Ecto neural progenitor cell (in vitro differentiated cells): ENCODE data around the gene VAV2.

ENCODE experiments used
- DNase-seq: peaks from one replicate; pipeline ENCODE4 v3.0.0-alpha.2; 2018; ENCODE audit warnings: low spot score

Gene VAV2

GRCh38 chr9:133780962-133781827 is 210.9 kb downstream of the VAV2 start:
- no peak for DNase-seq

DNA sequence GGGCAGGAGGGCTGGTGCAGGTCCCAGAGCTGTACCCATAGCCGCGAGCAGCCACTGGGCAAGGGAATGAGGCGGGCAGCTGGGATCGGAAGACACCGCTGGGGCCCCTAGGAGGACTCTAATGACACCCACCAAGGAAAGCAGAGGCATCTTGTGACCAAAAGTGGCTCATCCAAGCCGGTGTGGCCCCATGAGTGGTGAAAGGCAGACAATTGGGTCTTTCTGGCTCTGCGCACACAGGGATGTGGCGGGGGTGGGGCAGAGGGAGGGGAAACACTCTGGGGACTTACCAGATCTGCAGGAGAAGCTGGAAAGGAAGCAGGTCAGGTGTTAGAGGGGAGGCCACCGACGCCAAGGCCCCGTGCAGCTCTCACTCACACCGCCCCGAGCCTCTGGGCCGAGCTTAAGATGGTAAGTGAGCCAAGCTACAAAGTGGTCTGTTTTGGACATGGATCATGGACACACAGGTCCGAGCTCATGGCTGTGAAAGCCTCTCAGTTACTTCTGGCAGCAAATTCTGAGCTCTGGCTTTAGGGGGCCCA is 211.6 kb downstream of the VAV2 start:
- no peak for DNase-seq

GRCh38 chr9:133779516-133780403 is 212.4 kb downstream of the VAV2 start:
- no peak for DNase-seq

GRCh38 chr9:133779081-133779480 is 213.0 kb downstream of the VAV2 start:
- no peak for DNase-seq

DNA sequence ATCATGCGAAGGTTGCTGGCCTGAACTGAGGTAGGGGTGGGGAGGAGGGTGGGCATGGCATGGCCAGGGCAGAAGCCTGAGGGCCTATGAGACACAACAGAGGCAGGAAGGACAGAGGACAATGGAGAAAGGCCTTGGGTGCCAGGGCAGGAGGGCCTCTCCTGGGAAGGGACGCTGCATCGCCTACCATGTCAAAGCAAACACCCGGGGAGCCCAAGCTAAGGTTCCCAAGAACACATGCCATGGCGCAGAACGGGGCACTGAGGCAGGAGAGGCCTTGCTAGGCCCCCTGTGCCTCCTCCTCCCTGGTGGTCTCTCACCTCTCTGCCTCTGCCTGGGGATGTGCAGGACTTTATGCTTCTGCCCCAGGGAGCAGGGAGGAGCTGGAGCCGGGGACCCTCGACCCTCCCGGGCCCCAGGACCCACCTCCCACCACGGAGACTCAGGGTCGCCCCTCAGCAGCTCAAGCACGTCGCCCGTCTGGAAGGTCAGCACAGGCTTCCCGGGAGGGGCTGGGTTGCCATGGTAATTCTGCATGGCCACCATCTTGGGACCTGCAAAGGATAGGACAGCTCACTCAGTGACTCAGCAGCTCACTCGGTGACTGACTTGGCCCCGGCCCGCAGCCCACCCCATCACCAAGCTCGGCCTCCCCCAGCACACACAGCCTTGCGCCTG is 213.6 kb downstream of the VAV2 start:
- no peak for DNase-seq

GRCh38 chr9:133777871-133778270 is 214.3 kb downstream of the VAV2 start:
- no peak for DNase-seq

GRCh38 chr9:133777068-133777791 is 214.9 kb downstream of the VAV2 start:
- no peak for DNase-seq

GRCh38 chr9:133775951-133776905 is 215.9 kb downstream of the VAV2 start:
- no peak for DNase-seq

DNA sequence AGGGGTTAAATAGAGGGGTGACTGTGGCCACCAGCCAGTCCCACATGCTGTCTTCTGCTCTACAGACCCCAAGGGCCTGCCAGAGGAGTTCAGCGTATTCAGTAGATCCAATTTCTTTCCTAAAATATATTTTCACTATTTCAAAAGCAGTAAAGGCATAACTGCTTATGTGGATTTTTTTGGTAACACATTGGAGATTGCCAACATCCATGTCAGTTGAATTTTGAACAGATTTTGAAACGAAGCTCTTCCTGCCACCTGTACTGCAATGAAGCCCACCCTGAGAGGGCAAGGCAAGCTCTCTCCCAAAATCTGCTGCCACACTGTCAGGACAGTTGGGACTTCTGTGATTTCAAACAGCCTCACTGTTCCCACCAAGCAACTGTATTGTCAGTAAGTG is 216.8 kb downstream of the VAV2 start:
- no peak for DNase-seq

DNA sequence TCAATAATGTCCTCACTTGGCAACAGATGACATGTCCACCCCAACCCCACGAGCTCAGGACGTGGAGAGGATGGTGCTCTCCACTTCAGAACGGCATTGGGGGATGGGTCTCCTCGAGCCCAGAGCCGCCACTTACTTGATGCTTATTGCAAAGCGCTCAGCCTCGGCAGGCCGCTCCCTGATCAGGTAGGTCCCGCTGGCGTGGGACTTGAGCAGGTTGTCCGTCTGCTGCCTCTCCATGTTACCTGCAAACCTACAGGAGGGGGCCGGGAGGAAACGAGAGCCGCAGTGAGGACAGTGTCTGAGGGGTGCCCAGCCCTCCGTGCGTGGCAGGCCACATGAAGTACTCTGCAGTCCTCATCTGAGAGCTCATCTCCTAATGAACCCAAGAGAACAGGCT is 217.3 kb downstream of the VAV2 start:
- no peak for DNase-seq

DNA sequence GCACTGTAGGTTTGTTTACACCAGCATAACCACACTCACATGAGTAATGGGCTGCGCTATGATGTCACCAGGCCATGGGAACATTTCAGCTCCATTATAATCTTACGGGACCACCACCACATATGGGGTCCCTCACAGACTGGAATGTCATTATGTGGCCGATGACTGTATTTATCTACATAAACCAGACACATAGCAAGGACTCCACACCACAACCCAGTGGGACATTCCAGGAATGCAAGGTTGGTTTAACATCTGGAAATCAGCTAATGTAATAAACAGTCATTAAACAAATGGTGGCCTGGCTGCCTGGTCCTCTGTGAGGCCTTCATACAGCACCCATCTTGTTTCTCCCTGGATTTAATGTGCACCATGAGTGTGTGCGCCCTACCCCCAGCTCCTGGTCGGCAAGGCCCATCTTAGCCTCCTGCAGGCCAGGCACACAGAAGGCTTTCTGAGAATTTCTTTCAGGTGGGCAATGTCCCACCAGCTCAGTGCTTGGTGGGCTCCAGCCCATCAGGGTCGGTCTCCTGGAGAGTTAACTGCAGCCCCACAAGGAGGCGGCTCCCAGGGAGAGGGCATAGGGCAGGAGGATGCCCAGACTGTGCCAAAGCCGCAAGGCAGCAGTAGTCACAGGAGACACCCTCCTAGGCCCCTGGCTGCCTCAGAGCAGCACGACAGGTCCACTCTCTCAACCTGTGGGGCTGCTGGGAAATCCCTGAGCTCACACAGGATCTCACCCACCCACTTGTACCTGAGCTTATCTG is 218.1 kb downstream of the VAV2 start:
- no peak for DNase-seq

DNA sequence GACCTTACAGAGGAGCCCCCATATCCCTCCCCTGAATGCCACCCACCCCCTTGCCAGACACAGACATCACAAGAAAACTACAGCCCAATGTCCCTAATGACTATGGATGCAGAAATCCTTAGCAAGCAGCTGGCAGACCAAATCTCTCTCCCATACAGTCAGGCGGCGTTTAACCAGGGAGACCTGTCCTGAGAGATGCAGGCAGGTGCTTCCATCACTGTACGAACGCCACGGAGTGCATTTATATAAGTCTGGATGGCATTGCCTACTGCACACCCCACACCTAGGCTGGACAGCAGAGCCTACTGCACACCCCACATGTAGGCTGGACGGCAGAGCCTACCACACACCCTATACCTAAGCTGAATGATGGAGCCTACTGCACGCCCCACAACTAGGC is 219.5 kb downstream of the VAV2 start:
- no peak for DNase-seq

DNA sequence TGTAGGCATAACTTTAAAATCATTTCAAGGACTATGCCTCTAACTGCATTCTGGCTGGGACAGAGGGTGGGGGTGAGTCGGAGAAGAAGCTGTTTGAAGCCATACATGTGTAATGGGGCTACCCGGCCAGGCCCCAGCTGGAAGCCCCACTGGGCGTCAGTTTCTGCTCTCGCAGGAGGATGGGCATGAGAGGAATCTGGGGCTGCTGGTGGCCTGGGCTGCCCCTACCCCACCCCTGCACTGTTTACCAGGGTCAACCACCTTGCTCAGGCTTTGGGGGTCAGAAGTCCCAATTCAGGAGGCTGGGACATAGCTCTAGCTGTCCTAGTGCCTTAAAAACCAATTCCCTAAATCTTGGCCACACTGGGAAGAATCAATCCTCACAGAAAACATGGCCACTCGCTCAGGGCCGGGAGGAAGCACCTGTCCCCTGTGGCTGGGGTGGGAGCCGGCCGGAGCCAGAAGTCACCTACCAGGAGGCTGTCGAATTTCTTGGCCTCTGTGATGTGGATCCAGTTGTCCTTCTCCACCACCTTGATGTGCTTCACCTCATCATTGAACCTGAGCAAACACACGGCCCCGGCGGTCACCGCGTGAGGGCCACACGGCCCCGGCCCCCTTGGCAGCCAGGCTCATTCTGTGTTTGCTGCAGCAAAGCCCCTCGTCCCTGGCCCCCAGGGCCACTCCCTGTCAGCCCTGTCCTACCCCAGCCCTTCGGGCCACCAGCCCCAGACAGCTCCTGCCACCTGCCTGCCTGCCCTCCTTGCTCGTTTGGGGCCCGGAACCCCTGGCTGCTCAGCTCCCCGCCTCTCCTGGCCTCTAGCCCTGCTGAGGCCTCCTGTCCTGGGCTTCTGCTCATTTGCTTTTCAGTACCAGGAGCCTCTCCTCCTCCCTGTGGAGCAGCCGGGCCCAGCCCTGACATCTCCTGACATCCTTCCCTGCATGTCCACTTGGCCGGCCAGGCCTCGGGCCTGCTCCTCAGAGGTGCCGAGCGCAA is 220.3 kb downstream of the VAV2 start:
- DNase-seq, result peak; percentile 32

DNA sequence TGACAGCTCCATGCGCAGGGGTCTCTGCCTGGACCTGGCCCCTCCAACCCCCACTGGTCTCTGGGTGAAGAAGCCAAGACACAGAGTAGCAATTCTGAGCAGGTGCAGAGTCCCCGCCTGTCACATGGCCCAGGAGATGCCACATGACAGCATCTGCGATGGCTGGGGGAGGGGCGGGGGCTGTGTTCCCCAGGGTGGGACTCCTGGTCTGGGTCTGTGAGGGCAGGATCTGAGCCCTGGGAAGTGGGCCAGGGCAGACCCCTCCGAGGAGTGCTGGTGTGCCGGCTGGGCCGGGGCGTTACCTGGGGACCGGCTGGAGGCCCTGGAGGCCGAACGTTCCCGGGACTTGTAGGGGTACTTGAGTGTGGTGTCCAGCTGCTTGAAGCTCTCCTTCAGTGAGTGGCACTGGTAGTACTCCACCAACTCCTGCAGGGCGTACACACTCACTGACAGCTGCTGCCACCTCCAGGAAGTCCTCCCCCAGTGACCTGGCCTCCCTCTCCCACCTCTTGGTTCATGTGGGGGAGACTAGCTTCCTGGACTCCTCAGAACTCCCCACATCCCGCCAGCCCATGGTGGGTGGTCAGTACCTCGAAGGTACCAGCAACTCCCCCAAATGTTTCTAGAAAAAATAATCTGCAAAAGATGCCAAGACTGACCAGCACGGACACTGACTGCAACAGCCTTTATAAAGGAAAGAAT is 221.9 kb downstream of the VAV2 start:
- DNase-seq, result peak; percentile 29

DNA sequence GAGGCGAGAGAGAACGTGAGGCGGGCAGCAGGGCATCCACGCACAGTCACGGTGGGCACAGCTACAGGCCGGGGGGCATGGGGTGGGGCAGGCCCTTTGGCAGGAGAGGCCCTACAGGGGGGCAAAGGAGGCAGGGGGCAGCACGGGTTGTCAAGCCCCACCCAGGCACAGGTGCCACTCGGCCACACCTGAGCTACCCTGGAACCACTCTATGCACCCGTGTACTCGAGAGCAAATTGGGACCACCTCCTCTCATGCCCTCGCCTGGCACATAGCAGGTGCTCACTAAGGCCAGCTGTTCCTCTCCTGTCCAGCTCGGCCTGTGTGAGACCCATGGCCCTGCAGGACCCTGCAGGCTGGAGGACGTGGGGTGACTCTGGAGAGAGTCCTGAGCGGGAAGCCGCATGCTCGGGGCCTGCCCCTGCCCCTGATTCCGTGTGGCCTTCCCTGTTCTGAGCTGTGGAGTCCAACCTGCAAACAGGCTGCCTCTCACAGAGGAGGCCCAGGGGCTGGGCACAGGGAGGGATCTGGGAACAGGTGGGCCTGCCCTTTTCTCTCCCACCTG is 222.5 kb downstream of the VAV2 start:
- DNase-seq, result no peak

DNA sequence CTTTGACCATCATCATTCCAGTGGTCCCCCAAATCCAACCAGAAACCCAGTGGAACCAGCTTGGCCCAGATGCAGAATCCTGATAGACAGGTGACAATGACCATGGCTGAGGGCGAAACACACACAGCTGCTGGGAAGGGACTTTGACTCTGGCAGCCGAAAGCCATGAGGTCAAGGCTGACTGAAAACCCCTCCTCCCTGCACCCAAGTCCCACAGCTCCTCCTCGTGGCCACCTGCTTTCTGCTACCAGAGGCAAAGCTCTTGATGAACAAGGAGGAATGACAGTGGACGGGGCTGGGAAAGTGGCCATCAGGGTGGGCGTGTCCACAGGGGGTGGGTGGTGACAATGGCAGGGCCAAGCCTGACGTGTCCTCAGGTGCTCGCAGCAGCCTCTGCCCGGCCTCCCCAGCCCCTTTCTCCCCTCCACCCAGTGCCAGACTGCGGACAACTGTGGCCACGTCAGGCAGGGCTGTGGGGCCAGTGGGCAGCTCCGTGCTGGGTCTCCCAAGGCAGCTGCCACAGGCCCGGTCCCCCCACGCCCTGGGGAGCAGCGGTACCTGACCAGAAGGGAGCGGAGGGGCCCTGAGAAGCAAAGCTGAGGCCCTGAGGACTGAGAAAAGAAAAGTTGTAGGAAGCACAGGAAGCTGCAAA is 223.1 kb downstream of the VAV2 start:
- DNase-seq, result peak; percentile 50

DNA sequence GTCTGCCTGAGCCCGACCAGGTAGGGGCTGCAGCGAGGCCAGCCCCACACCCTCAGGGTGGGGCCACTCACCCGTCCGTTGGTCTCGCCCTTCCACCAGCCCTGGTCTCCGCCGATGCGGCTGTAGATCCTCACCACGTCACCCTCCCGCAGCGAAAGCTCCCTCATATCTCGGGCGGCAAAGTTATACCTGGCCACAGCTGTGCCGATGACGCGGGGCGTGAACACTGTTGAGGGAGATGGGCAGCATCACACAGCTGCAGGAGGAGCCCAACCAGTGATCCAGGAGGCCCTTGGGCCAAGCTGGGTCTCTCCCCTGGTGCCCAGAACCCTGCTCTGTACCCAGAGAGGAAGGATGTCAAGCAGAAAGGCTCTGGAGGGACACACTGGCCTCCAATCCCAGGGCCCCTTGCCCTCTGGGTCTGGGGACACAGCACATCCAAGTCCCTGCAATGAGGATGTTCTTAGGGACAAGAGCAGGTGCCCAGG is 223.7 kb downstream of the VAV2 start:
- peak; percentile 34 for DNase-seq
